ENCODE results near the gene IL1RAPL1.

The IL1RAPL1 gene

GRCh38 chrX:29903360-29903759, 1316.1 kb downstream of the IL1RAPL1 start:
- DNase-seq (ENCODE audit: low read depth), result no peak

- no peak for DNase-seq (ENCODE audit: low read depth)
These were observed 1324.4 kb downstream of the IL1RAPL1 start for GRCh38 chrX:29911673-29912072.

- DNase-seq (ENCODE audit: low read depth), result no peak
These were observed 1326.4 kb downstream of the IL1RAPL1 start for GRCh38 chrX:29913647-29914046.

- no peak for DNase-seq (ENCODE audit: low read depth)
These were observed 1335.4 kb downstream of the IL1RAPL1 start for GRCh38 chrX:29922607-29923006.

GRCh38 chrX:29926056-29926455, 1338.8 kb downstream of the IL1RAPL1 start:
- no peak for DNase-seq (ENCODE audit: low read depth)

- no peak for DNase-seq (ENCODE audit: low read depth)
These were observed 1339.4 kb downstream of the IL1RAPL1 start for GRCh38 chrX:29926659-29927058.

- DNase-seq (ENCODE audit: low read depth), result no peak
These were observed 1348.2 kb downstream of the IL1RAPL1 start for GRCh38 chrX:29935455-29935854.

- no peak for DNase-seq (ENCODE audit: low read depth)
These were observed 1353.5 kb downstream of the IL1RAPL1 start for GRCh38 chrX:29940750-29941149.

- no peak for DNase-seq (ENCODE audit: low read depth)
These were observed 1354.0 kb downstream of the IL1RAPL1 start for GRCh38 chrX:29941287-29941686.

GRCh38 chrX:29947225-29947624, 1360.0 kb downstream of the IL1RAPL1 start:
- no peak for DNase-seq (ENCODE audit: low read depth)

GRCh38 chrX:29948653-29949052, 1361.4 kb downstream of the IL1RAPL1 start:
- no peak for DNase-seq (ENCODE audit: low read depth)

- DNase-seq (ENCODE audit: low read depth), result no peak
These were observed 1364.8 kb downstream of the IL1RAPL1 start for GRCh38 chrX:29952016-29952415.

- DNase-seq (ENCODE audit: low read depth), result no peak
These were observed 1374.8 kb downstream of the IL1RAPL1 start for GRCh38 chrX:29962061-29962460.

- DNase-seq (ENCODE audit: low read depth), result no peak
These were observed 1378.4 kb downstream of the IL1RAPL1 start for GRCh38 chrX:29965634-29966033.

GRCh38 chrX:29992083-29992482, 1404.8 kb downstream of the IL1RAPL1 start:
- DNase-seq (ENCODE audit: low read depth), result no peak

- DNase-seq (ENCODE audit: low read depth), result no peak
These were observed 1418.6 kb downstream of the IL1RAPL1 start for GRCh38 chrX:30005813-30006212.
